GM23338 (cell line): Measurements from ENCODE around the gene SART1. TPM values are rescaled to one million over a fixed set of nuclear protein-coding genes. Genes with fewer than 3 reads are reported as not detected.
"Not testable (repeated sequence)": the region's sequence is repeated elsewhere in the genome, so short reads cannot be mapped to it uniquely, and the experiment has no call there.

Source experiments
- ATAC-seq: fragments of 200-7000 bp; cut with Tn5 transposase; 3 replicates; pipeline ENCODE4 v1.9.1; 2020
- DNase-seq: peaks from one replicate; pipeline ENCODE4 v3.0.0-alpha.2; 2015; ENCODE audit warnings: low spot score
- H2AFZ ChIP-seq: fragments of 200-600 bp; sonication (generic); 2 replicates; pipeline ENCODE4 v1.8.0; 2016; ENCODE audit warnings: antibody characterized with exemption, mild to moderate bottlenecking, moderate library complexity
- H3F3A ChIP-seq: fragments of 200-600 bp; sonication (generic); replicated peaks from 2 replicates; pipeline ENCODE4 v1.8.0; 2017; ENCODE audit warnings: antibody characterized with exemption, mixed run types, low read depth
- H3K27ac ChIP-seq: fragments of 200-600 bp; sonication (generic); 2 replicates; pipeline ENCODE4 v1.6.1; 2016; ENCODE audit warnings: low read depth
- H3K27me3 ChIP-seq: fragments of 200-600 bp; sonication (generic); 2 replicates; pipeline ENCODE4 v1.8.0; 2016; ENCODE audit warnings: mild to moderate bottlenecking, mixed run types, moderate library complexity; ENCODE audit not compliant: insufficient read depth
- H3K36me3 ChIP-seq: fragments of 200-600 bp; sonication (generic); 2 replicates; pipeline ENCODE4 v1.8.0; 2016; ENCODE audit warnings: mild to moderate bottlenecking; ENCODE audit not compliant: insufficient read depth
- H3K4me1 ChIP-seq: fragments of 200-600 bp; sonication (generic); 2 replicates; pipeline ENCODE4 v1.8.0; 2016; ENCODE audit warnings: mild to moderate bottlenecking, moderate library complexity; ENCODE audit not compliant: insufficient read depth
- H3K4me2 ChIP-seq: fragments of 200-600 bp; sonication (generic); 2 replicates; pipeline ENCODE4 v1.7.1; 2017; ENCODE audit warnings: mixed run types
- H3K4me3 ChIP-seq: fragments of 200-600 bp; sonication (generic); 2 replicates; pipeline ENCODE4 v1.6.1; 2016; ENCODE audit warnings: mixed run types
- H3K79me2 ChIP-seq: fragments of 200-600 bp; sonication (generic); replicated peaks from 2 replicates; pipeline ENCODE4 v1.8.0; 2017; ENCODE audit warnings: mild to moderate bottlenecking; ENCODE audit not compliant: insufficient read depth
- H3K9me2 ChIP-seq: fragments of 200-600 bp; sonication (generic); 2 replicates; pipeline ENCODE4 v1.8.0; 2017; ENCODE audit not compliant: insufficient read depth
- H4K20me1 ChIP-seq: fragments of 200-600 bp; sonication (generic); replicated peaks from 2 replicates; pipeline ENCODE4 v1.8.0; 2017; ENCODE audit warnings: mild to moderate bottlenecking; ENCODE audit not compliant: insufficient read depth
- H3K27ac Mint-ChIP-seq: 2 replicates; pipeline ENCODE4 v1.8.0; 2020; ENCODE audit warnings: inconsistent platforms, mild to moderate bottlenecking, moderate library complexity, mixed read lengths
- H3K27me3 Mint-ChIP-seq: 3 replicates; pipeline ENCODE4 v1.8.0; 2022; ENCODE audit warnings: low read depth, mild to moderate bottlenecking, moderate library complexity, mixed read lengths, inconsistent platforms; ENCODE audit not compliant: insufficient read depth, poor library complexity
- H3K36me3 Mint-ChIP-seq: 3 replicates; pipeline ENCODE4 v1.8.0; 2021; ENCODE audit warnings: low read depth, mild to moderate bottlenecking, inconsistent platforms, moderate library complexity, mixed read lengths
- H3K4me1 Mint-ChIP-seq: 3 replicates; pipeline ENCODE4 v1.8.0; 2020; ENCODE audit warnings: mild to moderate bottlenecking, inconsistent platforms, mixed read lengths
- H3K4me3 Mint-ChIP-seq: 3 replicates; pipeline ENCODE4 v1.8.0; 2021; ENCODE audit warnings: moderate library complexity, mild to moderate bottlenecking, inconsistent platforms, mixed read lengths
- H3K9me3 Mint-ChIP-seq: 3 replicates; pipeline ENCODE4 v1.8.0; 2020; ENCODE audit warnings: moderate library complexity, mild to moderate bottlenecking, inconsistent platforms, mixed read lengths
- JUNB ChIP-seq: IDR thresholded peaks from one replicate; pipeline ENCODE4 v1.6.1; 2016; ENCODE audit warnings: antibody characterized with exemption; ENCODE audit not compliant: unreplicated experiment
- NANOG ChIP-seq: IDR thresholded peaks from 2 replicates; pipeline ENCODE4 v1.6.1; 2016; ENCODE audit warnings: antibody characterized with exemption, borderline replicate concordance
- STAT1 ChIP-seq: IDR thresholded peaks from one replicate; pipeline ENCODE4 v1.6.1; 2016; ENCODE audit warnings: antibody characterized with exemption; ENCODE audit not compliant: unreplicated experiment
- polyA plus RNA-seq: library from polyadenylated mRNA; unstranded; fragments of >200 nt; fragmentation: Nextera tagmentation; extraction: Ambion mirVana; gene quantifications from 2 replicates; pipeline ENCODE4 v1.2.1, GENCODE V29; 2016
- total RNA-seq: library from RNA; depleted of rRNA; stranded (reverse); fragments of >200 nt; shearing (Covaris generic); gene quantifications from 2 replicates; pipeline ENCODE4 v1.2.3, GENCODE V29; 2014
- TF ChIP-seq, protein P1 (sequence below): fragments of 250-450 bp; sonication (Bioruptor Pico); IDR thresholded peaks from 2 replicates; pipeline ENCODE4 v1.5.0; 2020; ENCODE audit warnings: mild to moderate bottlenecking, moderate library complexity

Gene SART1
- total and polyA plus RNA-seq, 2 experiments from 2014 or later, result 43.9 to 91.0 TPM

DNA sequence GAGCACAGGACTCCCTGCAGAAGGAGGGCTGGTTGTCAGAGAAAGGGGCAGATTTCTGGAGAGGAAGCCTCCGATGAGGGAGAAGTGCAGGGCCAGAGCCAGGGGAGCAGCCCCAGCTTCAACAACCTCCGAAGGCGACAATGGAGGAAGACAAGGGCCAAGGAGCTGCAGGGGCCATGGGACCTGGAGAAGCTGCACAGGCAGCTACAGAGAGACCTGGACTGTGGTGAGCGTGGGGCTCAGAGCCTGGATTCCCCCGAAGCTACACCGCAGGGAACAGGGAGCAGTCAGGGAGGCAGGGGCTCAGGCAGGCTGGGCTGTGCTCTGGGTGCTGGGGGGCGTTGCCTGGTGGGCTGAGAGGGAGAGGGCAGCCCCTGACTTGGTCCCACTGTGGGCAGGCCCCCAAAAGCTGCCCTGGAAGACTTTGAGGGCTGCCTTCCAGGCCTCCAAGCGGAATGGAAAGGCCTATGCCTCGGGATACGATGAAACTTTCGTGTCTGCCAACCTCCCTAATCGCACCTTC lies 13.9 kb upstream of the SART1 start (continued):
- TF ChIP-seq, protein P1, sequence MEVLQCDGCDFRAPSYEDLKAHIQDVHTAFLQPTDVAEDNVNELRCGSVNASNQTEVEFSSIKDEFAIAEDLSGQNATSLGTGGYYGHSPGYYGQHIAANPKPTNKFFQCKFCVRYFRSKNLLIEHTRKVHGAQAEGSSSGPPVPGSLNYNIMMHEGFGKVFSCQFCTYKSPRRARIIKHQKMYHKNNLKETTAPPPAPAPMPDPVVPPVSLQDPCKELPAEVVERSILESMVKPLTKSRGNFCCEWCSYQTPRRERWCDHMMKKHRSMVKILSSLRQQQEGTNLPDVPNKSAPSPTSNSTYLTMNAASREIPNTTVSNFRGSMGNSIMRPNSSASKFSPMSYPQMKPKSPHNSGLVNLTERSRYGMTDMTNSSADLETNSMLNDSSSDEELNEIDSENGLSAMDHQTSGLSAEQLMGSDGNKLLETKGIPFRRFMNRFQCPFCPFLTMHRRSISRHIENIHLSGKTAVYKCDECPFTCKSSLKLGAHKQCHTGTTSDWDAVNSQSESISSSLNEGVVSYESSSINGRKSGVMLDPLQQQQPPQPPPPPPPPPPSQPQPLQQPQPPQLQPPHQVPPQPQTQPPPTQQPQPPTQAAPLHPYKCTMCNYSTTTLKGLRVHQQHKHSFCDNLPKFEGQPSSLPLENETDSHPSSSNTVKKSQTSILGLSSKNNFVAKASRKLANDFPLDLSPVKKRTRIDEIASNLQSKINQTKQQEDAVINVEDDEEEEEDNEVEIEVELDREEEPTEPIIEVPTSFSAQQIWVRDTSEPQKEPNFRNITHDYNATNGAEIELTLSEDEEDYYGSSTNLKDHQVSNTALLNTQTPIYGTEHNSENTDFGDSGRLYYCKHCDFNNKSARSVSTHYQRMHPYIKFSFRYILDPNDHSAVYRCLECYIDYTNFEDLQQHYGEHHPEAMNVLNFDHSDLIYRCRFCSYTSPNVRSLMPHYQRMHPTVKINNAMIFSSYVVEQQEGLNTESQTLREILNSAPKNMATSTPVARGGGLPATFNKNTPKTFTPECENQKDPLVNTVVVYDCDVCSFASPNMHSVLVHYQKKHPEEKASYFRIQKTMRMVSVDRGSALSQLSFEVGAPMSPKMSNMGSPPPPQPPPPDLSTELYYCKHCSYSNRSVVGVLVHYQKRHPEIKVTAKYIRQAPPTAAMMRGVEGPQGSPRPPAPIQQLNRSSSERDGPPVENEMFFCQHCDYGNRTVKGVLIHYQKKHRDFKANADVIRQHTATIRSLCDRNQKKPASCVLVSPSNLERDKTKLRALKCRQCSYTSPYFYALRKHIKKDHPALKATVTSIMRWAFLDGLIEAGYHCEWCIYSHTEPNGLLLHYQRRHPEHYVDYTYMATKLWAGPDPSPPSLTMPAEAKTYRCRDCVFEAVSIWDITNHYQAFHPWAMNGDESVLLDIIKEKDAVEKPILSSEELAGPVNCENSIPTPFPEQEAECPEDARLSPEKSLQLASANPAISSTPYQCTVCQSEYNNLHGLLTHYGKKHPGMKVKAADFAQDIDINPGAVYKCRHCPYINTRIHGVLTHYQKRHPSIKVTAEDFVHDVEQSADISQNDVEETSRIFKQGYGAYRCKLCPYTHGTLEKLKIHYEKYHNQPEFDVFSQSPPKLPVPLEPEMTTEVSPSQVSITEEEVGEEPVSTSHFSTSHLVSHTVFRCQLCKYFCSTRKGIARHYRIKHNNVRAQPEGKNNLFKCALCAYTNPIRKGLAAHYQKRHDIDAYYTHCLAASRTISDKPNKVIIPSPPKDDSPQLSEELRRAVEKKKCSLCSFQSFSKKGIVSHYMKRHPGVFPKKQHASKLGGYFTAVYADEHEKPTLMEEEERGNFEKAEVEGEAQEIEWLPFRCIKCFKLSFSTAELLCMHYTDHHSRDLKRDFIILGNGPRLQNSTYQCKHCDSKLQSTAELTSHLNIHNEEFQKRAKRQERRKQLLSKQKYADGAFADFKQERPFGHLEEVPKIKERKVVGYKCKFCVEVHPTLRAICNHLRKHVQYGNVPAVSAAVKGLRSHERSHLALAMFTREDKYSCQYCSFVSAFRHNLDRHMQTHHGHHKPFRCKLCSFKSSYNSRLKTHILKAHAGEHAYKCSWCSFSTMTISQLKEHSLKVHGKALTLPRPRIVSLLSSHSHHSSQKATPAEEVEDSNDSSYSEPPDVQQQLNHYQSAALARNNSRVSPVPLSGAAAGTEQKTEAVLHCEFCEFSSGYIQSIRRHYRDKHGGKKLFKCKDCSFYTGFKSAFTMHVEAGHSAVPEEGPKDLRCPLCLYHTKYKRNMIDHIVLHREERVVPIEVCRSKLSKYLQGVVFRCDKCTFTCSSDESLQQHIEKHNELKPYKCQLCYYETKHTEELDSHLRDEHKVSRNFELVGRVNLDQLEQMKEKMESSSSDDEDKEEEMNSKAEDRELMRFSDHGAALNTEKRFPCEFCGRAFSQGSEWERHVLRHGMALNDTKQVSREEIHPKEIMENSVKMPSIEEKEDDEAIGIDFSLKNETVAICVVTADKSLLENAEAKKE (CRISPR knock-in tag), result no peak
- TF ChIP-seq NANOG (no peak), JUNB (no peak), STAT1 (no peak)

DNA sequence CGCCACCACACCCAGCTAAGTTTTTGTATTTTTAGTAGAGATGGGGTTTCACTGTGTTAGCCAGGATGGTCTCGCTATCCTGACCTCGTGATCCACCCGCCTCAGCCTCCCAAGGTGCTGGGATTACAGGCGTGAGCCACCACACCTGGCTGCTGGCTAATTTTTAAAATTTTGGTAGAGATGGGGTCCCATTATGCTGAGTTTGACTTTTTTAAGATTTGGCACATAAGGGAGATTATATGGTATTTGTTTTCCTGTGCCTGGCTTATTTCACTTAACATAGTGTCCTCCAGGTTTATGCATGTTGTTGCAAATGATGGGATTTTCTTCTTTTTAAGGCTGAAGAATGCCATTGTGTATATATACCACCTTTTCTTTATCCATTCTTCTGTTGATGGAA lies 10.8 kb upstream of the SART1 start:
- H3K4me3 Mint-ChIP-seq, H3K27ac Mint-ChIP-seq, H4K20me1 ChIP-seq, H3K79me2 ChIP-seq, H3K9me2 ChIP-seq, H3K4me2 ChIP-seq, H3K27ac ChIP-seq, H3K36me3 Mint-ChIP-seq, H2AFZ ChIP-seq, DNase-seq, H3K36me3 ChIP-seq, H3K4me3 ChIP-seq, H3K9me3 Mint-ChIP-seq, H3K27me3 Mint-ChIP-seq, H3F3A ChIP-seq, H3K27me3 ChIP-seq, ATAC-seq: not testable (repeated sequence)
- peaks cover 16% of the 10 kb centered on the region for H3K4me1 Mint-ChIP-seq
- H3K4me1 ChIP-seq, result peaks cover 13% of the 10 kb centered on the region

DNA sequence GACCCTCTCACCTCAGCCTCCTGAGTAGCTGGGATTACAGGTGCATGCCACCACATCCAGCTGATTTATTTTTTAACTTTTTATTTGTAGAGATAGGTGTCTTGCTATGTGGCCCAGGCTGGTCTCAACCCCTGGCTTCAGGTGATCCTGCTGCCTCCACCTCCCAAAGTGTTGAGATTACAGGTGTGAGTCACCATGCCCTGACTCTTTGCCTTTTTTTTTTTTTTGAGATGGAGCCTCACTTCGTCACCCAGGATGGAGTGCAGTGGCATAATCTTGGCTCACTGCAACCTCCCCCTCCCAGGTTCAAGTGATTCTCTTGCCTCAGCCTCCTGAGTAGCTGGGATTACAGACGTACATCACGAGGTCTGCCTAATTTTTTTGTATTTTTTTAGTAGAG lies 9.9 kb upstream of the SART1 start:
- not testable (repeated sequence) for H4K20me1 ChIP-seq, H3K4me1 Mint-ChIP-seq, H3K36me3 ChIP-seq, H3K27me3 Mint-ChIP-seq, H3K4me2 ChIP-seq, H2AFZ ChIP-seq, H3K4me3 Mint-ChIP-seq, H3K9me2 ChIP-seq, H3K27ac Mint-ChIP-seq, ATAC-seq, H3K27ac ChIP-seq, DNase-seq, H3K79me2 ChIP-seq, H3K4me3 ChIP-seq, H3F3A ChIP-seq, H3K9me3 Mint-ChIP-seq, H3K4me1 ChIP-seq, H3K27me3 ChIP-seq, H3K36me3 Mint-ChIP-seq
